Measurements from ENCODE around the gene RBM22. TPM values are rescaled to one million over a fixed set of nuclear protein-coding genes. Genes with fewer than 3 reads are reported as not detected.

RBM22 gene
- total and polyA plus RNA-seq, 2 of the 8 experiments (the other 6 are each of a cell fraction or from before 2014, with no cell fraction given), result 20.8 to 33.9 TPM

GRCh38 chr5:150703762-150704161 lies 2.9 kb upstream of the RBM22 start:
- Histone ChIP-seq H2BK120ac (replicated peaks; ENCODE audit: low read depth, low read length) (no peak overlapping the region), H3K4me1 (replicated peaks in 1 of 4; ENCODE audit: control insufficient read depth in 3 of 4, insufficient read depth in 4 of 4, low read length in 3 of 4) (peaks cover 0 to 7% (median 2%) of the 10 kb centered on the region in 4 experiments; a peak in 4 of 7 replicates), H3K27ac (ENCODE audit: low read depth, low read length) (no peak overlapping the region), H3K9ac (replicated peaks in 1 of 4; ENCODE audit: extremely low read depth in 1 of 4, low read depth in 3 of 4, low read length in 3 of 4) (no peak overlapping the region), H4K20me1 (replicated peaks in 1 of 2; ENCODE audit: control insufficient read depth in 1 of 2, insufficient read depth in 2 of 2, low read length in 2 of 2) (peaks cover 0 to 3% of the 10 kb centered on the region in 2 experiments), H2BK15ac (ENCODE audit: low read length) (no peak overlapping the region), H3K4me3 (ENCODE audit: extremely low read depth in 1 of 4, insufficient read depth in 2 of 4, low read depth in 3 of 4, low read length in 4 of 4) (no peak overlapping the region), H3K18ac (ENCODE audit: extremely low read depth, low read length) (no peak overlapping the region), H4K8ac (ENCODE audit: extremely low read depth, insufficient read depth, low read length) (no peak overlapping the region), H3K79me1 (ENCODE audit: low read depth, low read length) (peaks cover 5% of the 10 kb centered on the region; the same call in 1 of the 2 replicates), H3K4ac (replicated peaks; ENCODE audit: insufficient read length, low read depth, low read length) (no peak overlapping the region), H3K14ac (ENCODE audit: insufficient read length) (no peak overlapping the region), H3K23ac (ENCODE audit: insufficient read length) (no peak overlapping the region), H3K27me3 (replicated peaks in 1 of 4; ENCODE audit: control insufficient read depth in 3 of 4, extremely low read depth in 1 of 4, insufficient read depth in 3 of 4, low read length in 3 of 4) (no peaks in the 10 kb centered on the region; a peak in 1 of 7 replicates), H3K56ac (replicated peaks; ENCODE audit: insufficient read length, low read depth, low read length) (no peak overlapping the region), H4K5ac (ENCODE audit: insufficient read length, low read depth, low read length) (no peak overlapping the region), H2AFZ (ENCODE audit: low read length) (no peak overlapping the region), H2BK12ac (ENCODE audit: low read depth, low read length) (no peak overlapping the region), H3K79me2 (ENCODE audit: control insufficient read depth in 1 of 2, insufficient read depth in 2 of 2, low read length in 2 of 2) (peaks cover 0 to 13% of the 10 kb centered on the region in 2 experiments; a peak in 2 of 4 replicates), H3K23me2 (ENCODE audit: low read depth, low read length) (peaks cover 8% of the 10 kb centered on the region), H4K91ac (replicated peaks; ENCODE audit: insufficient read length, low read length) (no peak overlapping the region), H3K4me2 (ENCODE audit: insufficient read depth in 1 of 2, low read depth in 2 of 2, low read length in 2 of 2) (no peak overlapping the region), H2AK5ac (ENCODE audit: low read depth, low read length) (no peak overlapping the region), H2BK5ac (ENCODE audit: low read depth, low read length) (no peak overlapping the region), H2BK20ac (ENCODE audit: low read length) (no peak overlapping the region), H3K9me3 (ENCODE audit: insufficient read depth in 2 of 2, low read depth in 1 of 2, low read length in 1 of 2) (no peaks in the 10 kb centered on the region), H3K36me3 (ENCODE audit: control insufficient read depth in 2 of 4, insufficient read depth in 4 of 4, low read length in 3 of 4) (peaks cover 1 to 4% (median 2%) of the 10 kb centered on the region in 4 experiments; a peak in 3 of 8 replicates)
- DNase-seq (ENCODE audit: low read depth in 1 of 2, low spot score in 2 of 2) (no peak), FAIRE-seq (no peak)
- POLR2A ChIA-PET (ENCODE audit: partially characterized antibody), result interaction anchor here (0.6 to 2.2 kb wide), 8 partner anchors 12 to 258 kb away, joined by 3 to 8 read pairs (median 4); no protein-coding TSS in a partner anchor
- WGBS, 2 experiments (ENCODE audit: extremely low coverage in 1 of 2, insufficient coverage in 1 of 2, insufficient read length in 1 of 2, insufficient replicate concordance in 2 of 2, low coverage in 1 of 2, low lambda C conversion rate in 2 of 2, missing lambda C conversion rate in 1 of 2), result 87% methylated on average over 3 of the region's 3 CpGs; no CpG with 5 or more reads in 1 of the 2 experiments
- CTCF ChIA-PET (ENCODE audit: partially characterized antibody), result interaction anchor here (1.1 to 1.9 kb wide), 6 partner anchors 31 to 244 kb away, joined by 3 to 10 read pairs (median 6); partner anchors contain the start of gene SMIM3
- TF ChIP-seq KDM1A (IDR thresholded peaks at IDR 0.05; ENCODE audit: borderline replicate concordance, low read length) (no peak), TBP (IDR thresholded peaks at IDR 0.05; ENCODE audit: low read depth, low read length) (no peak), SP2 (IDR thresholded peaks at IDR 0.05; ENCODE audit: low read length) (no peak), SIRT6 (IDR thresholded peaks at IDR 0.05; ENCODE audit: low read length) (no peak), RAD21 (IDR thresholded peaks at IDR 0.05 in 1 of 2, conservative IDR thresholded peaks at IDR 0.05 in 1 of 2; ENCODE audit: low read depth in 2 of 2, low read length in 2 of 2) (no peak), SP1 (IDR thresholded peaks at IDR 0.05; ENCODE audit: low read depth, low read length) (no peak), CHD2 (IDR thresholded peaks at IDR 0.05; ENCODE audit: low read length) (no peak), ZNF274 (IDR thresholded peaks at IDR 0.05; ENCODE audit: borderline replicate concordance, extremely low read depth, low read length) (no peak)

All from H1 (cell line).